DOHH2 (cell line): Measurements from ENCODE around the gene KCNH1.

Source experiments
- CTCF ChIP-seq: fragments of 200-600 bp; sonication (generic); IDR thresholded peaks from one replicate; pipeline ENCODE4 v1.5.1; 2014; ENCODE audit warnings: antibody characterized with exemption, mild to moderate bottlenecking, low read depth, low read length; ENCODE audit not compliant: poor library complexity, severe bottlenecking
- EZH2phosphoT487 ChIP-seq: fragments of 200-600 bp; sonication (generic); IDR thresholded peaks from 2 replicates; pipeline ENCODE4 v1.6.1; 2017; ENCODE audit warnings: borderline replicate concordance, mild to moderate bottlenecking, antibody characterized with exemption, low read length, moderate library complexity, mixed read lengths

DNA sequence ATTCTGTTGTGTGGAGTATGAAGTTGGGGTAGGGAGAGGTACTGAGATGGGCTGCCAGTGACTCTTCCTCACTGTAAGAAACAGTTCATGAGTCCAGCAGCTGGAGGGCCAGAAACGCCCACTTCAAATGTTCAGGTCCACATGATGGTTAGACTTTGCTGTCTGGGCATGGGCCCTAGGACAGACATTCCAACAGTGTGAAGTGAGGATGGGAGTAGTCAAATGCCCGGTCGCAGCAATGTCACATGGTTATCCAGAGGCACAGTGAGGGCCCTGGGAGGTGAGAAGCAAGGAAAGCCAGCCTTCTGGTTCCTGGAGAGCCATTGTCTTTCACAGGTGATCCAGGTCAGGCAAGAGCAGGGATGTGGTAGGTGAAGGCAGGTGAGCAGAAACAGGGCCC lies 500.8 kb downstream of the KCNH1 start:
- no peak for TF ChIP-seq CTCF
- TF ChIP-seq EZH2phosphoT487 = no peak
